Panc1 (cell line): ENCODE data around the gene CDC45. TPM values are rescaled to one million over a fixed set of nuclear protein-coding genes. Genes with fewer than 3 reads are reported as not detected.

ENCODE experiments used
- ATAC-seq: fragments of 200-7000 bp; cut with Tn5 transposase; 2 replicates; pipeline ENCODE4 v1.9.1; 2020; ENCODE audit warnings: mild to moderate bottlenecking, moderate library complexity
- BruUV-seq: library from RNA; stranded (reverse); fragments of 400-500 nt; replicated peaks from 2 replicates; lab custom pipeline; 2021; lab: Mats Ljungman, UMichigan
- CTCF ChIA-PET: fragments of 300-600 bp; sonication (Branson Sonifier 250); formaldehyde crosslinking; loops from one replicate; lab custom pipeline; 2022; ENCODE audit warnings: antibody characterized with exemption; lab: Charles Lee
- POLR2A ChIA-PET: fragments of 300-600 bp; sonication (Branson Sonifier 250); formaldehyde crosslinking; loops from one replicate; lab custom pipeline; 2022; ENCODE audit warnings: antibody characterized with exemption; lab: Charles Lee
- DNase-seq: peaks from one replicate; pipeline ENCODE4 v3.0.0-alpha.2; 2010; ENCODE audit warnings: low read depth, low spot score
- H3K27ac ChIP-seq: 2 replicates; pipeline ENCODE4 v1.5.1; 2011; ENCODE audit warnings: mild to moderate bottlenecking, low read length, inconsistent platforms
- H3K27me3 ChIP-seq: fragments of 200-500 bp; sonication (Bioruptor generic); 2 replicates; pipeline ENCODE4 v1.6.0; 2014; ENCODE audit warnings: low read length, inconsistent platforms; ENCODE audit not compliant: control insufficient read depth, insufficient read depth
- H3K36me3 ChIP-seq: fragments of 200-500 bp; sonication (Bioruptor generic); 2 replicates; pipeline ENCODE4 v1.5.1; 2014; ENCODE audit warnings: inconsistent platforms, mild to moderate bottlenecking, low read length, moderate library complexity; ENCODE audit not compliant: control insufficient read depth, insufficient read depth
- H3K4me1 ChIP-seq: 2 replicates; pipeline ENCODE4 v1.5.1; 2011; ENCODE audit warnings: inconsistent platforms, mild to moderate bottlenecking, low read length, moderate library complexity; ENCODE audit not compliant: control insufficient read depth, insufficient read depth
- H3K4me3 ChIP-seq, 2 experiments: 2 replicates each; pipeline ENCODE4 v1.5.1; 2011 to 2012; ENCODE audit warnings: low read depth in 2 of 2, low read length in 2 of 2, mild to moderate bottlenecking in 2 of 2, inconsistent platforms in 1 of 2, moderate library complexity in 1 of 2
- H3K9me3 ChIP-seq: fragments of 200-500 bp; sonication (Bioruptor generic); 2 replicates; pipeline ENCODE4 v1.5.1; 2014; ENCODE audit warnings: low read depth, mild to moderate bottlenecking, inconsistent platforms, low read length, moderate library complexity; ENCODE audit not compliant: control insufficient read depth, insufficient read depth
- POLR2AphosphoS5 ChIP-seq: IDR thresholded peaks from 2 replicates; pipeline ENCODE4 v1.6.1; 2012; ENCODE audit warnings: mild to moderate bottlenecking, low read depth, low read length, moderate library complexity
- REST ChIP-seq, 2 experiments: IDR thresholded peaks; 2 replicates each; pipeline ENCODE4 v1.6.1; 2011 to 2012; ENCODE audit warnings: low read depth in 2 of 2, control low read depth in 1 of 2, low read length in 1 of 2, mild to moderate bottlenecking in 1 of 2, moderate library complexity in 1 of 2; ENCODE audit not compliant: insufficient read depth in 1 of 2
- SIN3A ChIP-seq: IDR thresholded peaks from 2 replicates; pipeline ENCODE4 v1.6.1; 2012; ENCODE audit warnings: low read depth, mild to moderate bottlenecking, low read length, moderate library complexity, borderline replicate concordance; ENCODE audit not compliant: insufficient read depth
- TCF7L2 ChIP-seq: IDR thresholded peaks from 2 replicates; pipeline ENCODE4 v1.6.1; 2011; ENCODE audit warnings: mild to moderate bottlenecking, low read depth, low read length, inconsistent platforms
- in situ Hi-C: cut with HindIII; loops from 2 replicates; pipeline ENCODE4 v1.10.0; 2016; ENCODE audit warnings: low sequenced_read_pairs, low pct_unique_long_range_greater_than_20kb
- intact Hi-C: fragments of 100-400 bp; cut with micrococcal nuclease; formaldehyde crosslinking; loops from one replicate; pipeline ENCODE4 v1.10.0; 2022; ENCODE audit not compliant: unreplicated experiment
- total RNA-seq: library from RNA; stranded (reverse); gene quantifications from one replicate; pipeline ENCODE4 v1.2.1, GENCODE V29; 2021; ENCODE audit not compliant: unreplicated experiment
- TF ChIP-seq, protein P1 (sequence below): fragments of 450-650 bp; IDR thresholded peaks from 2 replicates; pipeline ENCODE4 v1.5.1; 2017; ENCODE audit warnings: mild to moderate bottlenecking

Gene CDC45
- total RNA-seq, 1 experiment from 2014 or later = 26.1 TPM

- Histone ChIP-seq H3K4me3 (no peak overlapping the region), H3K9me3 (no peaks in the 10 kb centered on the region), H3K4me1 (no peaks in the 10 kb centered on the region), H3K27ac (no peak overlapping the region), H3K27me3 (no peaks in the 10 kb centered on the region), H3K36me3 (no peaks in the 10 kb centered on the region)
- CTCF ChIA-PET = no interaction called here
- TF ChIP-seq, protein P1, sequence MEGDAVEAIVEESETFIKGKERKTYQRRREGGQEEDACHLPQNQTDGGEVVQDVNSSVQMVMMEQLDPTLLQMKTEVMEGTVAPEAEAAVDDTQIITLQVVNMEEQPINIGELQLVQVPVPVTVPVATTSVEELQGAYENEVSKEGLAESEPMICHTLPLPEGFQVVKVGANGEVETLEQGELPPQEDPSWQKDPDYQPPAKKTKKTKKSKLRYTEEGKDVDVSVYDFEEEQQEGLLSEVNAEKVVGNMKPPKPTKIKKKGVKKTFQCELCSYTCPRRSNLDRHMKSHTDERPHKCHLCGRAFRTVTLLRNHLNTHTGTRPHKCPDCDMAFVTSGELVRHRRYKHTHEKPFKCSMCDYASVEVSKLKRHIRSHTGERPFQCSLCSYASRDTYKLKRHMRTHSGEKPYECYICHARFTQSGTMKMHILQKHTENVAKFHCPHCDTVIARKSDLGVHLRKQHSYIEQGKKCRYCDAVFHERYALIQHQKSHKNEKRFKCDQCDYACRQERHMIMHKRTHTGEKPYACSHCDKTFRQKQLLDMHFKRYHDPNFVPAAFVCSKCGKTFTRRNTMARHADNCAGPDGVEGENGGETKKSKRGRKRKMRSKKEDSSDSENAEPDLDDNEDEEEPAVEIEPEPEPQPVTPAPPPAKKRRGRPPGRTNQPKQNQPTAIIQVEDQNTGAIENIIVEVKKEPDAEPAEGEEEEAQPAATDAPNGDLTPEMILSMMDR = no peak
- TF ChIP-seq TCF7L2 (no peak), REST (IDR thresholded peaks at IDR 0.05; ENCODE audit: insufficient read depth in 1 of 2, low read depth in 2 of 2, low read length in 1 of 2) (no peak), POLR2AphosphoS5 (no peak), SIN3A (no peak)
- BruUV-seq = no TSS peak
- ATAC-seq = no peak
- POLR2A ChIA-PET = no interaction called here
- in situ Hi-C loops = no loop called here
- no peak for DNase-seq
- intact Hi-C loops = no loop called here
Measured at GRCh38 chr22:19536564-19536963, 56.8 kb downstream of the CDC45 start.

DNA sequence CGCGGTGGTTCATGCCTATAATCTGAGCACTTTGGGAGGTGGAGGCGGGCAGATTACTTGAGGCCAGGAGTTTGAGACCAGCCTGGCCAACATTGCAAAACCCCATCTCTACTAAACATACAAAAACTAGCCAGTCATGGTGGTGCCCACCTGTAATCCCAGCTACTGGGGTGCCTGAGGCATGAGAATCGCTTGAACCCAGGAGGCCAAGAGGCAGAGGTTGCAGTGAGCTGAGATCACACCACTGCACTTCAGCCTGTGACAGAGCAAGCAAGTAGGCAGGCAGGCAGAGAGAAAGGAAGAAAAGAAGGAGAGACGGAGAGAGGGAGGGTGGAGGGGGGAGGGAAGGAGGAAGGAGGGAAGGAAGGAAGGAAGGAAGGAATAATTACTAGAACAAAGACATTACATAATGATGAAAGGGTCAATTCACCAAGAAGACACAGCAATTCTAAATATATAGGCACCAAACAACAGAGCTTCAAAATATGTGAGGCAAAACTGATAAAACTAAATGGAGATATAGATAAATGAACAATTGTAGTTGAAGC lies 58.3 kb downstream of the CDC45 start:
- in situ Hi-C loops = no loop called here
- intact Hi-C loops = no loop called here
- H3K4me1 ChIP-seq = no peaks in the 10 kb centered on the region
- no peaks in the 10 kb centered on the region for H3K27me3 ChIP-seq
- no peak for TF ChIP-seq REST (IDR thresholded peaks at IDR 0.05; ENCODE audit: insufficient read depth in 1 of 2, low read depth in 2 of 2, low read length in 1 of 2)
- DNase-seq = no peak
- no peak overlapping the region for H3K27ac ChIP-seq
- no peak overlapping the region for H3K4me3 ChIP-seq
- POLR2A ChIA-PET = no interaction called here
- no peak for ATAC-seq
- CTCF ChIA-PET = no interaction called here
- H3K9me3 ChIP-seq = no peaks in the 10 kb centered on the region
- H3K36me3 ChIP-seq = no peaks in the 10 kb centered on the region
- BruUV-seq = no TSS peak
